ENCODE measurements around the gene GPATCH2L. TPM values are rescaled to one million over a fixed set of nuclear protein-coding genes. Genes with fewer than 3 reads are reported as not detected.

The GPATCH2L gene
- total RNA-seq: 10 to 100 TPM; 50.1 to 52.1 TPM

- CTCF ChIA-PET: no interaction called here
- intact Hi-C loops (cut with micrococcal nuclease): loop anchor here (1.0 to 5.0 kb wide), 5 partner anchors 166 to 946 kb away; partner anchors contain the start of genes CIPC, ERG28, IFT43 and TTLL5
- Mint-ChIP-seq H3K27ac (peak within 1 kb of the TSS; percentile 96), H3K9me3 (no peaks in the 10 kb centered on the region), H3K4me3 (peak within 1 kb of the TSS; percentile 93), H3K4me1 (ENCODE audit: low read depth) (peaks cover 49% of the 10 kb centered on the region), H3K36me3 (peaks cover 33% of the 10 kb centered on the region), H3K27me3 (no peaks in the 10 kb centered on the region)
- peak; percentile 99 for DNase-seq
- POLR2A ChIA-PET: interaction anchor here (1.5 kb wide), 1 partner anchor 10 kb away, joined by 3 read pairs; no protein-coding TSS in a partner anchor
Measured at GRCh38 chr14:76151398-76152332, at the start of gene GPATCH2L. Gene GPATCH2L (plus strand): TSS chr14:76151922. CDS start chr14:76154364, 2,442 bp downstream.

DNA sequence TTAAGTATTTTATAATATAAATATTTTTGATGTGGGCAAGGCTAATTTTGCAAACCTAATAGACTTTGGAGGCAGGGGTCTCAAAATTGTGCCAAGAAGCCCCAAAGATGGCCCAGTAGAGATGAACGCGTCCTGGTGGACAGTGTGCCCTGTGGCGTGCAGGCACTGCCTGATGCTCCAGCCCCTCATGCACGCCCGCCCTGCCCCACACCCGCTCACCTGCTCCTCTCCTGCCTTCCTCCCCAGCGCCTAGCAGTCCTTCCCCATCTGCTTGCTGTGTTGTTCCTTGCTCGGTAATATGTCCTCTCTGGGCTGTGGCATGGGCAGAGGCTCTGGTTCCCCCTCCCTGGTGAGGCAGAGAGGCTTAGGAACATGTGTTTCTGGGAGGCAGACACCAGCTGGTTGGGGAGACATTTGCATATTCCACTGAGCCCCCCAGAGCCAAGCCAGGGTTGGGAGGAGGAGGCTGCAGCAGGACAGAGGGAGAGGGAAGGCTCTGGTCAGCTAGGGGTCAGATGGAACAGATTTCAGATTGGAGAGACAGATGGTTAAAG, 46.8 kb upstream of the GPATCH2L start:
- H3K36me3 Mint-ChIP-seq: no peaks in the 10 kb centered on the region
- ChIA-PET CTCF (no interaction called here), POLR2A (no interaction called here)
- no peak overlapping the region for H3K27ac Mint-ChIP-seq
- no peaks in the 10 kb centered on the region for H3K4me1 Mint-ChIP-seq (ENCODE audit: low read depth)
- H3K27me3 Mint-ChIP-seq: peaks cover 2% of the 10 kb centered on the region
- H3K4me3 Mint-ChIP-seq: no peak overlapping the region
- H3K9me3 Mint-ChIP-seq: peaks cover 3% of the 10 kb centered on the region
- DNase-seq: no peak
- intact Hi-C loops (cut with micrococcal nuclease): no loop called here

DNA sequence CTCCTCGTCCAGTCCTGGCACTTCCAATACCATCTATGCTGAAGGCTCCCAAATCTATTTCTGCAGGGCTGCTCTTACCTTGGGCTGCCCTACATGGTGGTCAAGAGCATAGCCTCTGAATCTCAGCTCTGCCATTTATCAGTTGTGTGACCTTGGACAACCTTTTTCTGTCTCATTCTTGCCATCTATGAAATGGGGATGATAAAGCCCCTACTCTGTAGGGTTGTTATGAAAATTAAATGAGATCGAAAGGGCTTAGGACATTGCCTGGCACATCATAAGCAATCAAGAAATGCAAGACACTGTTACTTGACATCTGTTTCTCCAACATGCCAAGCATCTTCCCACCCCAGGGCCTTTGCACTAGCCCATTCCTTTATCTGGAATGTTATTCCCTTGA, 45.5 kb upstream of the GPATCH2L start:
- ChIA-PET CTCF (no interaction called here), POLR2A (no interaction called here)
- no peaks in the 10 kb centered on the region for H3K4me1 Mint-ChIP-seq (ENCODE audit: low read depth)
- DNase-seq: no peak
- no peak overlapping the region for H3K27ac Mint-ChIP-seq
- H3K36me3 Mint-ChIP-seq: no peaks in the 10 kb centered on the region
- peaks cover 2% of the 10 kb centered on the region for H3K27me3 Mint-ChIP-seq
- intact Hi-C loops (cut with micrococcal nuclease): no loop called here
- H3K4me3 Mint-ChIP-seq: no peak overlapping the region
- peaks cover 3% of the 10 kb centered on the region for H3K9me3 Mint-ChIP-seq

- Mint-ChIP-seq H3K4me3 (no peak overlapping the region), H3K27me3 (peaks cover 5% of the 10 kb centered on the region), H3K27ac (no peak overlapping the region), H3K4me1 (ENCODE audit: low read depth) (no peaks in the 10 kb centered on the region), H3K36me3 (no peaks in the 10 kb centered on the region), H3K9me3 (peaks cover 3% of the 10 kb centered on the region)
- CTCF ChIA-PET: no interaction called here
- intact Hi-C loops (cut with micrococcal nuclease): no loop called here
- no peak for DNase-seq
- POLR2A ChIA-PET: no interaction called here
Measured at GRCh38 chr14:76109087-76109880, 42.4 kb upstream of the GPATCH2L start.

DNA sequence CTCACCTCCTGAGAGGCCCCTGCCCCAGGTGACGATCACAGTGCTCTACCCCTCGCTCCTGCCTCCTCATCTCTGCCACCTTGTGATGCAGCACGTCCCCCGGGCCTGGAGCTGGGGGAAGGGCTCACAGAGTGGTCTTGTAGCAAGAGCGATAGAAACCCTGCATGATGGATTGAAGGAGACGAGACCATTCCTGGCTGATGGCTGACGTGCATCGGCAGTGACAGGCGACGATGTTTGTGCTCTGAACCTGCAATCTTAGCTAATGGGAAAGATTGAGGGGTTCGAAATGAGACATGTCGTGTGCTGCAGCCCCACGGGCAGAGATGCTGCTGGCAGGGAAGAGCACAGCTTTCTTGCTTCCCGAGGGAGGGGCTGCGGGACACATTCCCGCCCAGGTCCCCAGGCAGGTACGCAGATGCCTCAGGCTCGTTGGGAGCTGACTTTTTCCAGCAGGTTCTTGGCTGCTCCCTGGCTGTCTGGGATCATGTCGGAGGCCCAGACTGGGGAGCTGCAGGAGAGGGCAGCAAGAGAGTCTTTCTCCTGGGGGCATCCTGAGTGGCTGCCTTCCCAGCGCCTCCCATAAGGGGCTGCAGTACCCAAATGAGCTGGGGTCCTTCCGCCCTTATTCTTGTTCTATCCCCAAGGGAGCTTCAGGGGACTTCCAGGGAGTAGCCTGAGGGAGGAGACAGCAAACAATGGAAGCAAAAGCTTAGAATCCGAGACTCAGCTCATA, 38.7 kb upstream of the GPATCH2L start:
- DNase-seq: no peak
- H3K27ac Mint-ChIP-seq: no peak overlapping the region
- intact Hi-C loops (cut with micrococcal nuclease): no loop called here
- no peaks in the 10 kb centered on the region for H3K4me1 Mint-ChIP-seq (ENCODE audit: low read depth)
- H3K36me3 Mint-ChIP-seq: no peaks in the 10 kb centered on the region
- H3K4me3 Mint-ChIP-seq: no peak overlapping the region
- H3K27me3 Mint-ChIP-seq: peaks cover 6% of the 10 kb centered on the region
- ChIA-PET POLR2A (no interaction called here), CTCF (no interaction called here)
- peaks cover 3% of the 10 kb centered on the region for H3K9me3 Mint-ChIP-seq

DNA sequence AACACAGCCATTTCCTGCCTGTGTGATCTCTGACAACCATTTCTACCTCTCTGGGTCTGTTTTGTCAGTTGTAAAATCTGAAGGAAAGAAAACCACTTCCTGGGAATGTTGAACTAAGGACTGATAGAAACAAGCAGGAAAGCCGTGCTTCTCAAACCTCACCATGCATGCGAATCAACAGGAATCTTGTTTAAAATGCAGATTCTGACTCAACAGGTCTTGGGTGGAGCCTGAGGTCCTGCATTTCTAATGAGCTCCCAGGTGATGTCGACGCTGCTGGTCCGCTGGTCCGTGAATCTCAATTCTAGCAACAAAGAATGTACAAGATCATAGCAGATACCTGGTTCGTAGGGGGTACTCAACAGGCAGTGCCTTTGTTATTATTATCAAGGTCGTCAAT, 38.0 kb upstream of the GPATCH2L start:
- Mint-ChIP-seq H3K4me1 (ENCODE audit: low read depth) (no peaks in the 10 kb centered on the region), H3K4me3 (no peak overlapping the region), H3K36me3 (no peaks in the 10 kb centered on the region), H3K27ac (no peak overlapping the region), H3K27me3 (peaks cover 6% of the 10 kb centered on the region), H3K9me3 (no peaks in the 10 kb centered on the region)
- ChIA-PET CTCF (no interaction called here), POLR2A (no interaction called here)
- intact Hi-C loops (cut with micrococcal nuclease): no loop called here
- no peak for DNase-seq

- intact Hi-C loops (cut with micrococcal nuclease): no loop called here
- POLR2A ChIA-PET: no interaction called here
- H3K4me1 Mint-ChIP-seq (ENCODE audit: low read depth): no peaks in the 10 kb centered on the region
Measured at GRCh38 chr14:76115010-76115422, 36.7 kb upstream of the GPATCH2L start.

DNA sequence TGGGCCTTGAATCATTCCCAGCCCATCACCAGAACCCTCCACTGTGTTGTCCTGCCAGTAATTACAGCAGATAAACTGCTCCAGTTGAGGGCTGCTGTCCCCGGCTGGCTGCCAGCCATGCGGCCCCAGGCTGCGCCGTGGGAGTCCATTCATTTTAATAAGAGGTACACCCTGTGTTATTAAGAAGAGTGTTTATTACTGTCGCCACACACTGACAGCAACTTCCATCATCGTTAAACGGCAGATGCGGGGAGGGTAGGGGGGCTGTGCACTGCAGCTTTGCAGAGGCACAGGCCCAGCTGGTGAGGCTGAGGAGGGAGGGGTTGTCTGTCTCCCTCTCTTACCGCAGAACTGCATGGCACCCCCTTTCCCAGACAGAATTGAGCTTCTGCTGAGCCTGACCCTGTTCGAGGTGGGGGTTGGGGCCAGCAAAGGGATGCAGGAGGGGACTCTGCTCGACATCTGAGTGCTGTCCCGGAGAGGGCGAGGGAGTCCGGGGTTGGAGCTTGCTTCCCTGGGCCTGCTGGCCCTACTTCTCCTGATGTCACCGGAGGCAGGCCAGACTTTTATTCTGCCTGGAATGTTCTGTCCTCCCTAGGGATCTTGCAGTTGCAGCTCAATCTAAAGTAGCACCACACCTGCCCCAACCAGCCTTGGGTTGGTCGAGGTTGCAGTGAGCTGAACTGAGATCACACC, 33.8 kb upstream of the GPATCH2L start:
- no peak overlapping the region for H3K4me3 Mint-ChIP-seq
- ChIA-PET CTCF (no interaction called here), POLR2A (no interaction called here)
- H3K27ac Mint-ChIP-seq: no peak overlapping the region
- intact Hi-C loops (cut with micrococcal nuclease): no loop called here
- no peak for DNase-seq
- H3K27me3 Mint-ChIP-seq: peaks cover 6% of the 10 kb centered on the region
- H3K36me3 Mint-ChIP-seq: no peaks in the 10 kb centered on the region
- no peaks in the 10 kb centered on the region for H3K9me3 Mint-ChIP-seq
- H3K4me1 Mint-ChIP-seq (ENCODE audit: low read depth): no peaks in the 10 kb centered on the region

More at GRCh38 chr14:76115010-76115422, 36.7 kb upstream of the GPATCH2L start:
- CTCF ChIA-PET: interaction anchor here (1.3 kb wide), 1 partner anchor 45 kb away, joined by 5 read pairs; no protein-coding TSS in a partner anchor
- peaks cover 6% of the 10 kb centered on the region for H3K27me3 Mint-ChIP-seq
- no peaks in the 10 kb centered on the region for H3K9me3 Mint-ChIP-seq
- no peak overlapping the region for H3K27ac Mint-ChIP-seq
- no peak overlapping the region for H3K4me3 Mint-ChIP-seq
- DNase-seq: no peak
- H3K36me3 Mint-ChIP-seq: no peaks in the 10 kb centered on the region

DNA sequence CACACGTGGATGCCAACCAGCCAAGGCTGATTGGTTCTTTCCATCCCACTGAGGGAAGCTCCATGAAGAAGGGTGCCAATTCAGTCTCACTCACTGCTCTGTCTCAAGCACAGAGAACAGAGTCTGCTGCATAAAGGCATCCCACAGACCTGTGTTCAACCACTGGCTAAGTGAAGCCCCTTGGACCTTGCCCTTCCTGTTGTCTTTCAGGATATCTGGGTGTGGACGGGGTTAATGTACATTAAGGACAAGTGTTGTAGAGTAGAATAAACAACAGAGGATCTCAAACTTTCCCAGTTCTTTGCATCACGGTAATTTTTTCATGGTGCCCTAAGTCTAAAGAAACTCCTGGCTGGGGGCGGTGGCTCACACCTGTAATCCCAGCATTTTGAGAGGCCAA, 33.1 kb upstream of the GPATCH2L start:
- no peaks in the 10 kb centered on the region for H3K4me1 Mint-ChIP-seq (ENCODE audit: low read depth)
- ChIA-PET POLR2A (interaction anchor here (0.6 kb wide), 1 partner anchor 1698 kb away, joined by 3 read pairs; no protein-coding TSS in a partner anchor), CTCF (no interaction called here)
- no peak for DNase-seq
- intact Hi-C loops (cut with micrococcal nuclease): no loop called here
- no peaks in the 10 kb centered on the region for H3K36me3 Mint-ChIP-seq
- peaks cover 6% of the 10 kb centered on the region for H3K27me3 Mint-ChIP-seq
- no peak overlapping the region for H3K27ac Mint-ChIP-seq
- H3K4me3 Mint-ChIP-seq: no peak overlapping the region
- H3K9me3 Mint-ChIP-seq: no peaks in the 10 kb centered on the region

DNA sequence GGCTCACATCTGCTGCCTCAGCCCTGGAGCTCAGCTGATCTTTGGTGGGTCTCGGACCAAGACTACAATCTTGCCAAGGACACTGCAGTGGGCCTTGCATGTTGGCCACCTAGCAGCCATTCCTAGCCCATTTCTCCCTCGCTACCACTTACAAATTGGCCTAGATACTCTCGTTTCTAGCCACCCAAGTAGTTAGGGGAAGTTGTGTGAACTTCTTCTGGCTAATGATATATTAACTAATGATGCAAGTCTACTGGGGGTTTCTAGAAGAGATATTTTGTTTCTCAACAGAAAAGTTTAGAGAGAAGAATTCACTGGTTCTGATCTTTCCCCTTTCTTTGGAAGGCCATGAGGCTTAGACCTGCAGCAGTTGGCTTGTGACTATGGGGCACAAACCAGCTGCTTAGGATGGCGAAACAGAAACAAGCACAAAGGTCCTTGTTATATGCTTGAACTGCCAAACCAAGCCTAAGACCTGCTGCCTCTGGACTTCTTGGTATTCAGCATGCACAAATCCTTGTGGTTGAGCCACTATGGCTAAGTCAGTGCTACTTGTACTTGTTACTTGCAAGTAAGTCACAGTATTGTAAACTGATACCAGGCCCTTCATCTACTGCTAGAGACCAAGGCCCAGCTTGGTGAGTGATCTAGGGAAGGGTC, 30.5 kb upstream of the GPATCH2L start:
- Mint-ChIP-seq H3K27me3 (no peaks in the 10 kb centered on the region), H3K36me3 (no peaks in the 10 kb centered on the region), H3K4me1 (ENCODE audit: low read depth) (no peaks in the 10 kb centered on the region), H3K4me3 (no peak overlapping the region), H3K9me3 (no peaks in the 10 kb centered on the region), H3K27ac (no peak overlapping the region)
- intact Hi-C loops (cut with micrococcal nuclease): no loop called here
- ChIA-PET CTCF (no interaction called here), POLR2A (no interaction called here)
- no peak for DNase-seq

Data from activated CD4-positive, alpha-beta memory T cell treated with anti-CD3 and anti-CD28 coated beads for 36 hours (primary cell).